ENCODE results near the gene KIFC3.
"Not testable (repeated sequence)": the region's sequence is repeated elsewhere in the genome, so short reads cannot be mapped to it uniquely, and the experiment has no call there.

KIFC3 gene

GRCh38 chr16:57802341-57803133, at the start of gene KIFC3:
TSS of gene KIFC3 (minus strand) at chr16:57802491. CDS start at chr16:57798243, 4,248 bp downstream.
- DNase-seq (ENCODE audit: low read depth in 2 of 2) = peak; percentile 56 to 62

- DNase-seq (ENCODE audit: low read depth in 2 of 2) = no peak
Measured at GRCh38 chr16:57848181-57848580, 45.9 kb upstream of the KIFC3 start.

- DNase-seq (ENCODE audit: low read depth in 2 of 2) = not testable (repeated sequence)
Measured at GRCh38 chr16:57846931-57847330, 44.6 kb upstream of the KIFC3 start.

GRCh38 chr16:57846078-57846697, 43.9 kb upstream of the KIFC3 start:
- DNase-seq (ENCODE audit: low read depth in 2 of 2) = no peak

GRCh38 chr16:57845115-57845514, 42.8 kb upstream of the KIFC3 start:
- DNase-seq (ENCODE audit: low read depth in 2 of 2) = no peak

- DNase-seq (ENCODE audit: low read depth in 2 of 2) = no peak
Measured at GRCh38 chr16:57844416-57845030, 42.2 kb upstream of the KIFC3 start.

- DNase-seq (ENCODE audit: low read depth in 2 of 2) = no peak
Measured at GRCh38 chr16:57843400-57843799, 41.1 kb upstream of the KIFC3 start.

- no peak for DNase-seq (ENCODE audit: low read depth in 2 of 2)
Measured at GRCh38 chr16:57842601-57843000, 40.3 kb upstream of the KIFC3 start.

GRCh38 chr16:57840833-57841232, 38.5 kb upstream of the KIFC3 start:
- DNase-seq (ENCODE audit: low read depth in 2 of 2) = no peak

GRCh38 chr16:57838161-57838560, 35.9 kb upstream of the KIFC3 start:
- DNase-seq (ENCODE audit: low read depth in 2 of 2) = no peak

- DNase-seq (ENCODE audit: low read depth in 2 of 2) = no peak
Measured at GRCh38 chr16:57837305-57838125, 35.2 kb upstream of the KIFC3 start.

- DNase-seq (ENCODE audit: low read depth in 2 of 2) = not testable (repeated sequence)
Measured at GRCh38 chr16:57835439-57835838, 33.1 kb upstream of the KIFC3 start.

GRCh38 chr16:57834936-57835335, 32.6 kb upstream of the KIFC3 start:
- no peak for DNase-seq (ENCODE audit: low read depth in 2 of 2)

- no peak for DNase-seq (ENCODE audit: low read depth in 2 of 2)
Measured at GRCh38 chr16:57830890-57831484, 28.7 kb upstream of the KIFC3 start.

- DNase-seq (ENCODE audit: low read depth in 2 of 2) = no peak
Measured at GRCh38 chr16:57829969-57830360, 27.7 kb upstream of the KIFC3 start.

- no peak for DNase-seq (ENCODE audit: low read depth in 2 of 2)
Measured at GRCh38 chr16:57828272-57829161, 26.2 kb upstream of the KIFC3 start.

- no peak for DNase-seq (ENCODE audit: low read depth in 2 of 2)
Measured at GRCh38 chr16:57826706-57827625, 24.7 kb upstream of the KIFC3 start.

GRCh38 chr16:57826052-57826451, 23.8 kb upstream of the KIFC3 start:
- DNase-seq (ENCODE audit: low read depth in 2 of 2) = no peak

- DNase-seq (ENCODE audit: low read depth in 2 of 2) = no peak
Measured at GRCh38 chr16:57825298-57826044, 23.2 kb upstream of the KIFC3 start.
